T follicular helper cell (primary cell): ENCODE measurements around the gene ADGRL3.
"Not testable (repeated sequence)": the region's sequence is repeated elsewhere in the genome, so short reads cannot be mapped to it uniquely, and the experiment has no call there.

Experiments
- DNase-seq: peaks from one replicate; pipeline ENCODE4 v3.0.0-alpha.2; 2020; ENCODE audit warnings: low read depth

Gene ADGRL3

GRCh38 chr4:61350932-61351331, 150.8 kb downstream of the ADGRL3 start:
- DNase-seq: no peak

- no peak for DNase-seq
Measured at GRCh38 chr4:61356696-61357095, 156.6 kb downstream of the ADGRL3 start.

- no peak for DNase-seq
Measured at GRCh38 chr4:61359301-61359700, 159.2 kb downstream of the ADGRL3 start.

- not testable (repeated sequence) for DNase-seq
Measured at GRCh38 chr4:61372817-61373216, 172.7 kb downstream of the ADGRL3 start.

- no peak for DNase-seq
Measured at GRCh38 chr4:61373901-61374440, 173.8 kb downstream of the ADGRL3 start.

- no peak for DNase-seq
Measured at GRCh38 chr4:61374447-61374891, 174.3 kb downstream of the ADGRL3 start.

- DNase-seq: no peak
Measured at GRCh38 chr4:61375301-61375700, 175.2 kb downstream of the ADGRL3 start.

- no peak for DNase-seq
Measured at GRCh38 chr4:61376301-61376700, 176.2 kb downstream of the ADGRL3 start.

- DNase-seq: no peak
Measured at GRCh38 chr4:61379406-61379805, 179.3 kb downstream of the ADGRL3 start.

- no peak for DNase-seq
Measured at GRCh38 chr4:61380865-61381264, 180.7 kb downstream of the ADGRL3 start.

- DNase-seq: no peak
Measured at GRCh38 chr4:61385256-61385655, 185.1 kb downstream of the ADGRL3 start.

GRCh38 chr4:61387372-61387771, 187.2 kb downstream of the ADGRL3 start:
- not testable (repeated sequence) for DNase-seq

- no peak for DNase-seq
Measured at GRCh38 chr4:61389640-61390039, 189.5 kb downstream of the ADGRL3 start.

- DNase-seq: no peak
Measured at GRCh38 chr4:61395754-61396153, 195.6 kb downstream of the ADGRL3 start.

GRCh38 chr4:61397174-61397573, 197.0 kb downstream of the ADGRL3 start:
- DNase-seq: no peak

GRCh38 chr4:61400439-61401038, 200.4 kb downstream of the ADGRL3 start:
- no peak for DNase-seq

GRCh38 chr4:61401771-61402170, 201.6 kb downstream of the ADGRL3 start:
- no peak for DNase-seq

- DNase-seq: no peak
Measured at GRCh38 chr4:61405307-61405706, 205.2 kb downstream of the ADGRL3 start.

- DNase-seq: no peak
Measured at GRCh38 chr4:61406677-61407076, 206.6 kb downstream of the ADGRL3 start.

- no peak for DNase-seq
Measured at GRCh38 chr4:61407642-61408618, 207.8 kb downstream of the ADGRL3 start.

- no peak for DNase-seq
Measured at GRCh38 chr4:61408861-61409260, 208.7 kb downstream of the ADGRL3 start.

GRCh38 chr4:61411241-61411640, 211.1 kb downstream of the ADGRL3 start:
- DNase-seq: no peak

- no peak for DNase-seq
Measured at GRCh38 chr4:61425315-61425714, 225.2 kb downstream of the ADGRL3 start.
